Body of pancreas (tissue), 4 donors: ENCODE data around the gene MRPL34. TPM values are rescaled to one million over a fixed set of nuclear protein-coding genes. Genes with fewer than 3 reads are reported as not detected.

ENCODE experiments used
- ATAC-seq: fragments of 150-250 bp; one replicate; pipeline ENCODE4 v1.9.1; 2016
- DNase-seq, 4 donors: peaks; one replicate each; pipeline ENCODE4 v3.0.0-alpha.2; 2019
- H3K27ac ChIP-seq, 4 donors: fragments of 200-600 bp; sonication (generic); 1 replicate in 3 of 4; 2 replicates in 1 of 4; pipeline versions ENCODE4 v1.5.1 to v1.6.1; 2016 to 2019; ENCODE audit warnings: mild to moderate bottlenecking in 1 of 4, mixed read lengths in 1 of 4, moderate library complexity in 1 of 4
- H3K27me3 ChIP-seq, 2 donors: fragments of 200-600 bp; sonication (generic); one replicate each; pipeline ENCODE4 v1.6.0; 2016; ENCODE audit warnings: mild to moderate bottlenecking in 1 of 2
- H3K36me3 ChIP-seq, 2 donors: fragments of 200-600 bp; sonication (generic); replicated peaks in 1 of 2; 2 replicates each; pipeline ENCODE4 v1.5.1; 2016; ENCODE audit warnings: low read depth in 2 of 2; ENCODE audit not compliant: insufficient read depth in 1 of 2
- H3K4me1 ChIP-seq: fragments of 200-600 bp; sonication (generic); one replicate; pipeline ENCODE4 v1.6.0; 2016
- H3K4me3 ChIP-seq, 2 donors: fragments of 200-600 bp; sonication (generic); 1 replicate in 1 of 2; 2 replicates in 1 of 2; pipeline ENCODE4 v1.5.1; 2016 to 2019
- H3K9me3 ChIP-seq, 3 donors: fragments of 200-600 bp; sonication (generic); 1 replicate in 2 of 3; 2 replicates in 1 of 3; pipeline ENCODE4 v1.5.1; 2016
- CTCF ChIP-seq, 7 experiments: fragments of 450-650 bp in 4 of 7; fragments of 200-600 bp in 3 of 7; sonication (generic) in 3 of 7; IDR thresholded peaks; one replicate each; pipeline ENCODE4 v1.5.1; 2016 to 2019; ENCODE audit warnings: antibody characterized with exemption in 7 of 7
- POLR2A ChIP-seq, 3 donors: fragments of 450-650 bp; IDR thresholded peaks; one replicate each; pipeline ENCODE4 v1.6.1; 2016; ENCODE audit warnings: antibody characterized with exemption in 3 of 3, mild to moderate bottlenecking in 2 of 3
- WGBS, 2 donors: methylation state at CpG; one replicate each; pipeline ENCODE4 v1.1.5; 2017; 5-methylcytosine and 5-hydroxymethylcytosine counted together
- intact Hi-C: fragments of 100-400 bp; cut with DNase I; formaldehyde crosslinking; loops from one replicate; pipeline ENCODE4 v1.15.1; 2023
- total RNA-seq, 2 donors: library from RNA; depleted of rRNA; stranded (reverse); fragments of >200 nt; gene quantifications; one replicate each; pipeline ENCODE4 v1.1.0, GENCODE V29; 2016

The MRPL34 gene
- total RNA-seq, 2 donors from 2014 or later, result 47.7 to 152 TPM

DNA sequence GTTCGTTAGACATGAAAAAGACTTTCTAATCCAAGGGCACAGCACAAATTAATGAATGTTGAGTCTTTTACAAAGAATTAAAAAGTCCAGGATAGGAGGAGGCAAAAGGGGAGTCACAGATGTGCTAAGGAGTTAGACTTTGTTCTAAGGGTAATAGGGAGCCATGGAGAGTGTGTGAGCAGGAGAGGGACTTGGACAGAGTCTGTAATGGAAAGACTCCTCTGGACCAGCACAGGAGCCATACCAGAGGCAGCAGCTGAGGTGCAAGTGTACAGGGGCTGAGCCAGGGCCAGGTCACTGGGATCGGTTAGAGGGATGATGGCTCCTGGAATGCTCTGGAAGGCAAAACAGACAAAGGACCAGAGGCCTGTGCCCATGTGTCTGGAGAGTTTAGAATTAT is 42.2 kb downstream of the MRPL34 start:
- H3K4me3 ChIP-seq, result no peak overlapping the region

GRCh38 chr19:17348700-17349099 is 43.0 kb downstream of the MRPL34 start:
- Histone ChIP-seq H3K36me3 (no peaks in the 10 kb centered on the region), H3K4me1 (no peaks in the 10 kb centered on the region), H3K27me3 (no peaks in the 10 kb centered on the region), H3K27ac (peak overlapping the region in 1 of 4 donors; percentile 36), H3K4me3 (no peak overlapping the region), H3K9me3 (no peaks in the 10 kb centered on the region)
- TF ChIP-seq CTCF (IDR thresholded peaks at IDR 0.05) (no peak), POLR2A (IDR thresholded peaks at IDR 0.05) (no peak)
- WGBS, 2 donors, result 6 to 8% methylated on average over 3 to 11 of the region's 12 CpGs
- intact Hi-C loops, result no loop called here
- DNase-seq (peak in 2 of 4 donors; percentile 29 to 30), ATAC-seq (peak; percentile 46)

More for the DNA sequence above, 42.2 kb downstream of the MRPL34 start:
- Histone ChIP-seq H3K9me3 (no peaks in the 10 kb centered on the region), H3K4me1 (no peaks in the 10 kb centered on the region), H3K36me3 (no peaks in the 10 kb centered on the region), H3K27me3 (no peaks in the 10 kb centered on the region), H3K27ac (peak overlapping the region in 1 of 4 donors; percentile 16)
- intact Hi-C loops, result no loop called here
- TF ChIP-seq POLR2A (IDR thresholded peaks at IDR 0.05), result no peak
- no peak for TF ChIP-seq CTCF (IDR thresholded peaks at IDR 0.05)
- 54 to 62% methylated on average over 2 of the region's 2 CpGs for WGBS, 2 donors
- ATAC-seq, result no peak
- no peak for DNase-seq

- DNase-seq (no peak), ATAC-seq (no peak)
- Histone ChIP-seq H3K4me3 (no peak overlapping the region), H3K36me3 (no peaks in the 10 kb centered on the region), H3K27ac (no peak overlapping the region), H3K27me3 (no peaks in the 10 kb centered on the region), H3K9me3 (no peaks in the 10 kb centered on the region), H3K4me1 (no peaks in the 10 kb centered on the region)
- TF ChIP-seq POLR2A (IDR thresholded peaks at IDR 0.05) (no peak), CTCF (IDR thresholded peaks at IDR 0.05) (no peak)
- WGBS, 2 donors, result 70 to 72% methylated on average over 35 to 44 of the region's 45 CpGs
- intact Hi-C loops, result no loop called here
Measured at GRCh38 chr19:17351815-17352435, 46.3 kb downstream of the MRPL34 start.

GRCh38 chr19:17352608-17353280 is 47.1 kb downstream of the MRPL34 start:
- intact Hi-C loops, result no loop called here
- ATAC-seq (peak; percentile 30), DNase-seq (no peak)
- Histone ChIP-seq H3K27me3 (no peaks in the 10 kb centered on the region), H3K4me3 (no peak overlapping the region), H3K4me1 (no peaks in the 10 kb centered on the region), H3K9me3 (no peaks in the 10 kb centered on the region), H3K27ac (no peak overlapping the region), H3K36me3 (no peaks in the 10 kb centered on the region)
- WGBS, 2 donors, result 42 to 47% methylated on average over 12 to 13 of the region's 14 CpGs
- TF ChIP-seq POLR2A (IDR thresholded peaks at IDR 0.05) (no peak), CTCF (IDR thresholded peaks at IDR 0.05) (no peak)
